K562 (cell line): ENCODE data around the gene ACACB. TPM values are rescaled to one million over a fixed set of nuclear protein-coding genes. Genes with fewer than 3 reads are reported as not detected.

Source experiments
- ATAC-seq: fragments of 200-7000 bp; cut with Tn5 transposase; 3 replicates; pipeline ENCODE4 v1.9.1; 2020; ENCODE audit warnings: moderate library complexity
- BruUV-seq: library from RNA; stranded (reverse); fragments of 400-500 nt; replicated peaks from 2 replicates; lab custom pipeline; 2021; lab: Mats Ljungman, UMichigan
- CTCF ChIA-PET: fragments of 300-600 bp; formaldehyde crosslinking; extraction: SDS; loops from one replicate; lab custom pipeline; 2021; ENCODE audit warnings: low intra/inter-chr PET ratio; lab: Yijun Ruan, JAX
- POLR2A ChIA-PET: fragments of 300-600, 350-650 bp; sonication (Branson Sonifier 250); formaldehyde crosslinking; extraction: SDS; loops from one replicate; lab custom pipeline; 2021; ENCODE audit warnings: antibody characterized with exemption, inconsistent platforms; lab: Yijun Ruan, JAX
- DNase-seq, 4 experiments: peaks; one replicate each; pipeline versions ENCODE4 v3.0.0 to v3.0.0-alpha.2; 2011 to 2018; ENCODE audit warnings: low spot score in 3 of 4, mixed read lengths in 3 of 4; ENCODE audit errors: extremely low read depth in 1 of 4
- FAIRE-seq: peaks from 2 replicates; lab custom pipeline; 2011; peaks lifted over from hg19 to GRCh38; lab: Jason Lieb, UNC
- H2AFZ ChIP-seq: 2 replicates; pipeline ENCODE4 v1.6.0; 2011; ENCODE audit warnings: low read depth, low read length, control low read depth, inconsistent platforms
- H3K27ac ChIP-seq: fragments of 200-600 bp; 3 replicates; pipeline ENCODE4 v1.8.0; 2011; ENCODE audit warnings: low read depth, mild to moderate bottlenecking, control low read depth, inconsistent platforms, low read length, moderate library complexity, mixed read lengths; ENCODE audit errors: extremely low read depth
- H3K27me3 ChIP-seq, 2 experiments: fragments of 300-600 bp in 1 of 2; 2 replicates in 1 of 2; 3 replicates in 1 of 2; pipeline versions ENCODE4 v1.6.0 to v1.8.0; 2011; ENCODE audit warnings: inconsistent platforms in 2 of 2, low read length in 2 of 2, mild to moderate bottlenecking in 1 of 2, mixed read lengths in 1 of 2, moderate library complexity in 1 of 2; ENCODE audit not compliant: control insufficient read depth in 2 of 2, insufficient read depth in 2 of 2
- H3K36me3 ChIP-seq: fragments of 300-600 bp; 3 replicates; pipeline ENCODE4 v1.8.0; 2011; ENCODE audit warnings: mild to moderate bottlenecking, low read length, inconsistent platforms; ENCODE audit not compliant: control insufficient read depth, insufficient read depth
- H3K4me1 ChIP-seq, 2 experiments: fragments of 200-600 bp in 1 of 2; replicated peaks in 1 of 2; 2 replicates in 1 of 2; 3 replicates in 1 of 2; pipeline versions ENCODE4 v1.5.1 to v1.8.0; 2011; ENCODE audit warnings: inconsistent platforms in 2 of 2, low read length in 2 of 2, mild to moderate bottlenecking in 1 of 2, mixed read lengths in 1 of 2, moderate library complexity in 1 of 2; ENCODE audit not compliant: control insufficient read depth in 2 of 2, insufficient read depth in 2 of 2
- H3K4me2 ChIP-seq: 2 replicates; pipeline ENCODE4 v1.6.1; 2011; ENCODE audit warnings: low read length, control low read depth, inconsistent platforms, mixed read lengths; ENCODE audit not compliant: insufficient read depth
- H3K4me3 ChIP-seq: fragments of 200-600 bp; sonication (generic), shearing (Covaris generic); 2 replicates; pipeline ENCODE4 v1.5.1; 2016; ENCODE audit warnings: control low read depth, inconsistent platforms
- H3K79me2 ChIP-seq: fragments of 200-600 bp; 3 replicates; pipeline ENCODE4 v1.8.0; 2011; ENCODE audit warnings: low read length, inconsistent platforms; ENCODE audit not compliant: control insufficient read depth, insufficient read depth
- H3K9ac ChIP-seq, 2 experiments: 2 replicates each; pipeline versions ENCODE4 v1.6.0 to v1.6.1; 2011; ENCODE audit warnings: low read depth in 2 of 2, low read length in 2 of 2, control low read depth in 1 of 2, inconsistent platforms in 1 of 2, mild to moderate bottlenecking in 1 of 2, mixed read lengths in 1 of 2; ENCODE audit not compliant: insufficient read depth in 1 of 2
- H3K9me1 ChIP-seq: one replicate; pipeline ENCODE4 v1.6.0; 2011; ENCODE audit warnings: inconsistent platforms, mild to moderate bottlenecking, low read length, moderate library complexity; ENCODE audit not compliant: control insufficient read depth, insufficient read depth
- H3K9me3 ChIP-seq: replicated peaks from 2 replicates; pipeline ENCODE4 v1.5.1; 2011; ENCODE audit warnings: low read depth, low read length, inconsistent platforms; ENCODE audit not compliant: control insufficient read depth, insufficient read depth
- H4K20me1 ChIP-seq: replicated peaks from 2 replicates; pipeline ENCODE4 v1.6.1; 2011; ENCODE audit warnings: low read length, inconsistent platforms, mixed read lengths; ENCODE audit not compliant: control insufficient read depth, insufficient read depth
- CBX3 ChIP-seq, 2 experiments: IDR thresholded peaks; 1 replicate in 1 of 2; 2 replicates in 1 of 2; pipeline ENCODE4 v1.6.1; 2012; ENCODE audit warnings: inconsistent platforms in 2 of 2, low read length in 2 of 2, borderline replicate concordance in 1 of 2, control low read depth in 1 of 2
- FOXJ3 ChIP-seq: sonication (generic); formaldehyde crosslinking; IDR thresholded peaks from 2 replicates; pipeline ENCODE4 v1.4.0; 2020; ENCODE audit warnings: mild to moderate bottlenecking, missing genetic modification reagents
- JUND ChIP-seq, 2 experiments: IDR thresholded peaks; 2 replicates in 1 of 2; 3 replicates in 1 of 2; pipeline ENCODE4 v1.6.1; 2011; ENCODE audit warnings: borderline replicate concordance in 2 of 2, low read depth in 2 of 2, low read length in 2 of 2, improper control_type of control experiment in 1 of 2, missing biosample characterization in 1 of 2, missing genetic modification characterization in 1 of 2, missing genetic modification reagents in 1 of 2
- PHB ChIP-seq: fragments of 250-450 bp; sonication (Bioruptor Pico); IDR thresholded peaks from 2 replicates; pipeline ENCODE4 v1.5.0; 2021
- PRDM10 ChIP-seq: fragments of 450-650 bp; IDR thresholded peaks from 2 replicates; pipeline ENCODE4 v1.6.1; 2018; ENCODE audit not compliant: partially characterized antibody
- RBM22 ChIP-seq: fragments of 200-400 bp; formaldehyde crosslinking; IDR thresholded peaks from 2 replicates; pipeline ENCODE4 v1.6.1; 2018; ENCODE audit warnings: low read length, low read depth; ENCODE audit not compliant: poor library complexity, severe bottlenecking
- TGIF2 ChIP-seq: sonication (generic); formaldehyde crosslinking; IDR thresholded peaks from 2 replicates; pipeline ENCODE4 v1.8.1; 2022; ENCODE audit warnings: mild to moderate bottlenecking, missing genetic modification reagents, moderate library complexity
- THRB ChIP-seq: fragments of 450-650 bp; formaldehyde crosslinking; conservative IDR thresholded peaks from 2 replicates; pipeline ENCODE4 v1.4.0; 2022; ENCODE audit warnings: mild to moderate bottlenecking, missing genetic modification characterization
- WGBS: fragments of 100-300 bp; shearing (Covaris generic); methylation state at CpG from one replicate; pipeline ENCODE4 v1.1.6; 2016; ENCODE audit warnings: low coverage, mixed read lengths; ENCODE audit not compliant: insufficient coverage; ENCODE audit errors: missing lambda C conversion rate; 5-methylcytosine and 5-hydroxymethylcytosine counted together
- in situ Hi-C: fragments of 300-500 bp; cut with MboI; formaldehyde crosslinking; loops from 4 replicates; pipeline ENCODE4 v1.15.0; 2018; ENCODE audit warnings: inconsistent platforms, mixed read lengths
- intact Hi-C: fragments of 100-400 bp; cut with micrococcal nuclease; formaldehyde crosslinking; loops from 2 replicates; pipeline ENCODE4 v1.14.2; 2022
- polyA plus RNA-seq, 8 experiments: library from polyadenylated mRNA; depleted of rRNA in 4 of 8; stranded (reverse) in 5 of 8; unstranded in 3 of 8; fragments of >200 nt; fragmentation: Nextera tagmentation in 2 of 8; fragmentation: Illumina TruSeq in 1 of 8; extraction: Ambion mirVana in 2 of 8; extraction: Trizol in 1 of 8; gene quantifications; 2 replicates each; pipeline versions ENCODE4 v1.2.1 to v1.2.3, GENCODE V29; 2011 to 2014; ENCODE audit warnings: inconsistent platforms in 1 of 8, missing spikeins in 1 of 8
- total RNA-seq, 7 experiments: library from RNA; depleted of rRNA in 6 of 7; stranded (reverse); fragments of >200 nt in 6 of 7; fragmentation: Illumina TruSeq in 2 of 7; extraction: Trizol in 2 of 7; gene quantifications; 2 replicates each; pipeline versions ENCODE4 v1.2.1 to v1.2.3, GENCODE V29; 2011 to 2021; ENCODE audit warnings: low replicate concordance in 1 of 7
- TF ChIP-seq, protein P1 (sequence below): fragments of 250-450 bp; sonication (Bioruptor Pico); IDR thresholded peaks from 2 replicates; pipeline ENCODE4 v1.8.0; 2022; ENCODE audit warnings: inconsistent platforms, mild to moderate bottlenecking, moderate library complexity, borderline replicate concordance

The ACACB gene
- total and polyA plus RNA-seq, 9 of the 15 experiments (the other 6 are each of a cell fraction or from before 2014, with no cell fraction given), result 0.10 to 2.5 (median 0.83) TPM

- 0 out of 2 replicates have a peak, but pooled peaks have one; percentile 35 for TF ChIP-seq THRB (CRISPR knock-in tag)
These were observed 71.8 kb downstream of the ACACB start (continued) for GRCh38 chr12:109188108-109188712.

GRCh38 chr12:109189291-109189690 is 72.9 kb downstream of the ACACB start:
- no peaks in the 10 kb centered on the region; a peak in 1 of 5 replicates for H3K4me1 ChIP-seq
- POLR2A ChIA-PET, result interaction anchor here (0.5 to 1.0 kb wide), 3 partner anchors 12 to 384 kb away, joined by 3 read pairs; partner anchors contain the start of genes MMAB and MVK
- no peaks in the 10 kb centered on the region for H3K79me2 ChIP-seq
- no peak overlapping the region for H2AFZ ChIP-seq
- CTCF ChIA-PET, result no interaction called here
- no TSS peak for BruUV-seq
- H3K9me3 ChIP-seq, result no peaks in the 10 kb centered on the region
- intact Hi-C loops, result no loop called here
- DNase-seq, result no peak
- H3K27ac ChIP-seq, result no peak overlapping the region
- H3K4me2 ChIP-seq, result no peak overlapping the region
- in situ Hi-C loops, result no loop called here
- 36% methylated on average over 8 of the region's 8 CpGs for WGBS
- no peak for FAIRE-seq
- H3K9me1 ChIP-seq, result no peaks in the 10 kb centered on the region
- no peaks in the 10 kb centered on the region; the same call in 1 of the 2 replicates for H4K20me1 ChIP-seq
- no peaks in the 10 kb centered on the region for H3K36me3 ChIP-seq
- ATAC-seq, result no peak
- no peak overlapping the region for H3K9ac ChIP-seq
- H3K4me3 ChIP-seq, result no peak overlapping the region
- peaks cover 13 to 73% of the 10 kb centered on the region in 2 experiments; a peak in 4 of 5 replicates for H3K27me3 ChIP-seq
- TF ChIP-seq CBX3 (IDR thresholded peaks at IDR 0.05; ENCODE audit: borderline replicate concordance in 1 of 2, low read length in 2 of 2) (no peak), JUND (IDR thresholded peaks at IDR 0.05; ENCODE audit: borderline replicate concordance, low read depth, low read length) (no peak), JUND (tag; IDR thresholded peaks at IDR 0.05; ENCODE audit: borderline replicate concordance, low read depth, low read length) (no peak), RBM22 (no peak), PRDM10 (no peak), PHB (CRISPR knock-in tag) (no peak), TGIF2 (no peak), FOXJ3 (no peak)
- TF ChIP-seq, protein P1, sequence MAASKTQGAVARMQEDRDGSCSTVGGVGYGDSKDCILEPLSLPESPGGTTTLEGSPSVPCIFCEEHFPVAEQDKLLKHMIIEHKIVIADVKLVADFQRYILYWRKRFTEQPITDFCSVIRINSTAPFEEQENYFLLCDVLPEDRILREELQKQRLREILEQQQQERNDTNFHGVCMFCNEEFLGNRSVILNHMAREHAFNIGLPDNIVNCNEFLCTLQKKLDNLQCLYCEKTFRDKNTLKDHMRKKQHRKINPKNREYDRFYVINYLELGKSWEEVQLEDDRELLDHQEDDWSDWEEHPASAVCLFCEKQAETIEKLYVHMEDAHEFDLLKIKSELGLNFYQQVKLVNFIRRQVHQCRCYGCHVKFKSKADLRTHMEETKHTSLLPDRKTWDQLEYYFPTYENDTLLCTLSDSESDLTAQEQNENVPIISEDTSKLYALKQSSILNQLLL (CRISPR knock-in tag), result no peak
